GM12878 (cell line): ENCODE data around the gene P2RX1.

Experiments
- BRCA1 ChIP-seq: IDR thresholded peaks from 2 replicates; pipeline ENCODE4 v1.6.1; 2011; ENCODE audit warnings: low read depth, low read length, improper control_type of control experiment
- EP300 ChIP-seq, 2 experiments: fragments of 150-350 bp in 1 of 2; IDR thresholded peaks; 2 replicates each; pipeline ENCODE4 v1.6.1; 2011 to 2012; ENCODE audit warnings: low read depth in 2 of 2, low read length in 2 of 2, borderline replicate concordance in 1 of 2, improper control_type of control experiment in 1 of 2, inconsistent platforms in 1 of 2; ENCODE audit not compliant: control insufficient read depth in 1 of 2
- RCOR1 ChIP-seq: conservative IDR thresholded peaks from 2 replicates; pipeline ENCODE4 v1.6.1; 2012; ENCODE audit warnings: low read depth, low read length, improper control_type of control experiment
- ZBTB4 ChIP-seq: fragments of 450-650 bp; formaldehyde crosslinking; IDR thresholded peaks from 2 replicates; pipeline ENCODE4 v1.4.0; 2022; ENCODE audit warnings: mild to moderate bottlenecking, moderate library complexity

- TF ChIP-seq BRCA1 (no peak), ZBTB4 (CRISPR knock-in tag) (no peak), RCOR1 (no peak), EP300 (IDR thresholded peaks at IDR 0.05; ENCODE audit: borderline replicate concordance in 1 of 2, control insufficient read depth in 1 of 2, low read depth in 2 of 2, low read length in 2 of 2) (no peak)
Observed at GRCh38 chr17:3887804-3888203, 28.5 kb downstream of the P2RX1 start.
